Stimulated activated CD4-positive, alpha-beta T cell treated with anti-CD3 and anti-CD28 coated beads, Interleukin-2, amount 100 ng/mL, for 4 hours (primary cell): ENCODE measurements around the gene TXLNB.

Source experiments
- DNase-seq: peaks from one replicate; pipeline ENCODE4 v3.0.0-alpha.2; 2020; ENCODE audit warnings: low read depth

Gene TXLNB

DNA sequence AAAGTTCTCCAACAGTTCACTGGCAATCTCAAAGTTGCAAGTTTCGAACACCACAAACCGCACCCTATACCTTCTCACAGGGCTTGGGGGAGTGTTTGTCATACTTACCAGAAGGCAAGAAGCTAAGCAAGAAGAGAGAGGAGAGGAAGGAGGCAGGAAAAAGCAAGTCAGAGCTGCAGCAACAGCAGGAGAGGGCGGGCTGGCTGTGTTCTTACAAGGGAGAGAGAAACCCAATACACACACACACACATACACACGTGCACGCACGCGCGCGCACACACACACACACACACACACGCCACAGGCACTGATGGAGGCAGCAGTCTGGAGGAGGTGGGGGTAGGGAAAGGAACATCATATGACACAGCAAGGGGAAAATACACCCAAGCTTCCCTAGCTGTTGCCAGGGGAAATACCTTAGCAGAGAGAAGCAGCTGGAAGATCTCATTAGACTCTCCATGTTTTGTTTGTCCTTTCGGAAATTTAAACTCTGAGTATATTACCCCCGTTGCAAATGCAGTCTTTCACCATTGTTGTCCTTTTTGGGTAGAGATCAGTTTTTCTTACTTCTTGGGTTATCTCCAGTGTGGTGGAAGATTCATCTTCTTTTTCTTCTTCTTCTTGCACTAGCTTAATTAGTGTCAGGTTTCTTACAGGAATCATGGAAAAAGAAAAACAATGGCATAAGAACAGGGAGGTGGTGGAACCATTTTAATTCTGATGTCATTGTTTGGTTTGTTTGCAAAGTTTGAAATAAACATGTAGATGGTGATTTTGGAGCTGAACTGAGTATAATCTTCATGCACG, at the start of gene TXLNB:
Gene TXLNB, minus strand, starts transcription at position 186 of the 807 bp plus-strand sequence. CDS start 3,099 bp downstream, outside the sequence.
- DNase-seq: peak; percentile 85

DNA sequence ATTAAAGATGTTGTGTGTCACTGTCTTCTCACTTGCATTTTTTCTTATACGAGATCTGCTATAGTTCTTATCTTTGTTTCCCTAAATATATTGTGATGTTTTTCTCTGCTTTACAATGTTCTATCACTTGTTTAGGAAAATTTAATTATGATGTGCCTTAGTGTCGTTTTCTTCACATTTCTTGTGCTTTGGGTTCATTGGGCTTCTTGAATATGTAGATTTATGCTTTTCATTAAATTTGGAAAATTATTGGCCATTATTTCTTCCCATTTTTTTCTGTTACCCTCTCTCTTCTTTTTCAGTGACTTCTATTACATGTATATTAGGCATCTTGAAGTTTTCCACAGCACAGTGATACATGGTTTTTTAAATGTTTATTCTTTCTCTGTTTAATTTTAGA, 49.3 kb upstream of the TXLNB start:
- DNase-seq: no peak

DNA sequence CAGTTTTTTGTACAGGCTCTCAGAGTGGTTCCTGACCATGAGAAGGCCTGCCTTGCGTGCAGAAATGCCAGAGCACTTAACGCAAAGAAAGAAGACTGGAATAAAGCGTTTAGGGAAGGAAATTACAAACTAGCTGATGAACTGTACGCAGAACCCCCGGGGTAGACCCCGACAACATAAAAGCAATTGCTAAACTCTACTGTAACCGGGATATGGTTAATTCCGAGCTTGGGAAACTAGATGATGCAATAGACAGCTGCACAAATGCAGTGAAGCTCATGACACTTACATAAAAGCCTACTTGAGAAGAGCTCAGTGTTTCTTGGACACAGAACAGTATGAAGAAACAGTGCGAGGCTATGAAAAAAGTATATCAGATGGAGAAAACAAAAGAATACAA, 47.0 kb upstream of the TXLNB start:
- no peak for DNase-seq

DNA sequence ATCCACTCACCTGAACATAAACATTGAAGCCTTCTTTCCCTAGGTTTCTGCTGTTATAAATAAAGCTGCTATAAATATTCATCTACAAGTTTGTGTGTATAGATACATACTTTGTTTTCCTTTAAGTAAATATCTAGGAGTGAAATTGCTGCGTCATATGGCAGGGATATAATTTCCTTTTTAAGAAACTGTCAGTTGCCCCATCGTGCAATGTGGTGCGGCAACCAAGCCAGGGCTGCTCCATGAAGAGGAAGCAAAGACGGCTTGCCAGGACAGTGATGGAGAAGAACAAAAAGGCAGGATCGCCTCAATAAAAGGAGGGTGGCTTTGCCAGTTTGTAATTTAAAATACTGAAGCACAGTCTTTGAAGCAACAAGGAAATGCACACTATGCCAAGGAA, 46.0 kb upstream of the TXLNB start:
- DNase-seq: no peak

DNA sequence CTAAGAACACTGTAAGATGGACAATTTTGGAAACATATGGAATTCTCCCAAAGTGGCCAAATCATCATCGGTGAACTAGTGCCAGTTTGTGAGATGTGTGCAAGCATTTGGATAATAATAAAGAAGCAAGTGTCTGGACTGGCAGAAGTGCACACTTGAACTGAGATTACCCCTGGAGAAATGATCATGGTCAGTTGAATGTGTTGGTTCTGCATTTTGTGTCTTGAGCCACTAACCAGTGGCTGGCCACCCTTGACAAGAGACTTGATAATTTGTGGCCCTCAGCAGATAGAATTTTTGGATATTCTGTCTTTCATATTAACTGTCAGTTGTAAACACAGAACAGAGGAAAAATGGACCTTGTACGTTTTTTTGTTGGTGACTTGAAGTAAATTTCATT, 45.2 kb upstream of the TXLNB start:
- DNase-seq: no peak

DNA sequence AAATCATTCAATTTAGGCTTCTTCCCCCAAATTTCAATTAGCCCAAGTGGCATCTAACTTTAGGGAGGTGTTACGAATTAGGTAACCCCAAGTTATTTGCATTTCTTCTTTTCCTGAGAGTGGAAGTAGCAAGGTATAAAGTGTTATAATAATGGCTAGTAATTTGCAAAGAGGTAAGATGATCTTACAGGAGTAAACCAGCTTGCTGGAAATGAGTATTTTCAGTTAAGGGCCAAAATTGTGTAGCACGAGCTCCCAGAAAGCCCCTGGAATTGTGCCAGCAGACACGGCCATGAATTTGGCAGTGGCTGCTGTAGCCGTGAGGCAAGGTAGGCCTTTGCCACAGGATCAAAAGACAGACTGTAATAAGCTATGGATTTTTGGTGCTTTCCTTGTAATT, 44.7 kb upstream of the TXLNB start:
- no peak for DNase-seq

DNA sequence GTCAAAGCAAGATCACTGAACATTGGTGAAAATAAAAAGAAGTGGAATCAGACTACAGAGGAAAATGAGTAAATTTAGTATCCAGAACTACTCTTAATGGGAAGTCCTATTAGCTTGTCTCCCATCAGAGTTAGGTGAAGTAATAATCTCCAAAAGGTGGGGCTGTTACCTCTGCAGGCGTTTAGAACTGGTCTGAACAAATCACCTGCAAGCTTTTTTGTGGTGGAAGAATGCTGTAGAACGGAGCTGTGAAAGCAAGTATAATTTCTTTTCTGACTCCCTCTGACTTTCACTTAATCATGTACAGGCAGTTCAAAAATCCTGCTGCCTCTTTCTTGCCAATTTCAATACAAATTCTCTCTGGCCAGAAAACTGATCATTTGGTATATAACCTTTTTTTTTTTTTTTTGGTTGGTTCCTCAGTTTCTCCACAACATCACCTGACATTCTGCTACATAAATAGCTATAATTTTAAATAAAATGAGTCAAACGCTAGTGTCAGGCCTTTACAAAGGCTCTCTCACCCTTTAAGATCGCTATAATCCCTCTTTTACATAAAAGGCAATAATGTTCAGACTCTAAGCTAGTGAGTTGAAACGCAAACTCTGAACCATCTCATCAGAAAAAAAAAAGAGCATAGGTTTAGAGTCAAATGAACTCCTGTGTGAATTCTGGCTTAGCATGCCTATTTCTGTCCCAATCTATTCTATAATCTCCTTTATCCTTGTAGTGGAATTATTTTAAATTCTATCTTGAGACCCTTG, 43.8 kb upstream of the TXLNB start:
- DNase-seq: no peak

DNA sequence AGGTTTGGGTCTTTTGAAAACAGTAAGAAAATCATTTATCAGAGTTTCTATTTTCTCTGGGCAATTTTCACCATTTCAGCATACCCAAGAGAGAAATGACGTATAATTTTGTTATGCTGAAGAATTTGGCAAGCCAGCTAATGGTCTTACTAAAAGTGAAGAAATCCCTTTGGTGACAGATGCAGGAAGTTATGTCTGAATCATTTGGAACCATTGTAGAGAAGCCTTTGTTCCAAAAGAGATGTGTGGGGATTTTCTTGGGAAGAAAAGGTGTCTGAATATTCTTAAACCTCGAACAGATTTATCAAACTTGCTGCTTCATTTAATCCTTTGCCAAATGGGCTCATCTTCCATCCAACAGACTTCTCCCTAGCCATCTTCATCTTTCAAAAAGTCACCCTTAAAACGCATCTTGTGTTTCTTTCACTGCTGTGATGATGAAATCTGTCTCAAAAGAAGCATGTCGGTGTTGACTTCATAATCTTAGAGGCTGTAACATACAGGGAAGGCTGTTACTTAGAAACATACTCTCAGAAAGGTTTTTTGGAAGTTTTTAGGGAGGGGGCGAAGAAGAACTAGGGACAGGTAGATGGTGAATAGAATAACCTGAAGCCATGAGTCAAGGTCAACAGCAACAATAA, 43.1 kb upstream of the TXLNB start:
- no peak for DNase-seq

DNA sequence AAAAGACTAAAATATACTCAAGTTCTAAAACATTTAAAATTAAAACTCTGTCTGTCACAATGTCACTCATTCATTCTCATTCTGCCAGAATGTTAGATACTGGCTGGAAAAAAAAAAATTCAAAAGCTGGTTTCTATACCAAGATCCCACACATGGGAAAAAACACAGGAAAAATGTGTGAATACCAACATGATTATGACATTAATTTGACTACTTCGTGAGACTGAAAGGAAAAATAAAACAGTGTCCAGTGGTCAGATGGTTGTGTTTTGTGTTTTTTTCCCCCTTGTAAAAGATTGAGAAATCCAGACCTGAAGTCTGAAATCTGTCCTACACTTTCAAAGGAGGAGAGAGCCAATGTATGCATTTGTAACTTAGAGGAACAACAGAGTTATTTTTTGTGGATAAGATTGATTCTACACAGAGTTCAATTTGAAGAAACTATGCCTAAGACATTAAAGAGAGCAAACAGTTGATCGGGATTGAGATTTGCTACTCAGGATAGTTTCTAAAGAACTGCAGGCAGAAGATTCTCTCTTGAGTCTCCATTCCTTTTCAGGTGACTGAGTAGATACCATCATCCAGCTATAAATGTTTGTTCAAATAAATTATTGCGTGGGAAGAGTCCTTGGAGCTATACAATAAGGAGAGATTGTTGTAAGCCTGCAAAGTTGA, 39.2 kb upstream of the TXLNB start:
- no peak for DNase-seq

DNA sequence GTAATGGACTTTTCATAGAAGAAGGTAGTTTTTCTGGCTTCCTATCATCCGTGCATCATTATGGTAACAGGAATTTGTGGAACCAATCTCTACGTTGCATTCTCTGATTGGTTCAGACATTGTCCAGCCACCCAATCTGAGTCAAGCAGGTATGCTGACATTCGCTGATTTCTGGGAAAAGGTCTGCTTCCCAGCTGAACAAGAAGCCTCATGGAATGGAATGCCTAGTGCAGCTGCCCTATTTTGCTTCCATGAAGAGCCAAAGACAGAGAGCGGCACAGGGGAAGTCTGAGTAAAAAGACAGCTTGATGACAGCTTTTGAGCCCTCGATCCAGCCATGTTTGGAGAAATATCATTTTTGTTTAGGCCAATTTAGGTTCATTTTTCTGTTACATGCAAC, 38.5 kb upstream of the TXLNB start:
- no peak for DNase-seq

DNA sequence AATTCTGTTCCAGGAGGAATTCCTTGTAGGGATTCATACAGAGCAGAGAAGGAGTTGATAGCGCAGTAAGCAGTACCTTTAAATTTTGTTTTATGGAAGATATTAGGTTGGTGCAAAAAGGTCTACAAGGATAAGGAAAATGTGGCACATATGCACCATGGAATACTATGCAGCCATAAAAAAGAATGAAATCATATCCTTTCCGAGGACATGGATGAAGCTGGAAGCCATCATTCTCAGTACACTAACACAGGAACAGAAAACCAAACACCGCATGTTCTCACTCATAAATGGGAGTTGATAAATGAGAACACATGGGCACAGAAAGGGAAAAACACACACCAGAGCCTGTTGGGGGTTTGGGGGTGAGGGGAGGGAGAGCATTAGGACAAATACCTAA, 37.4 kb upstream of the TXLNB start:
- DNase-seq: no peak

DNA sequence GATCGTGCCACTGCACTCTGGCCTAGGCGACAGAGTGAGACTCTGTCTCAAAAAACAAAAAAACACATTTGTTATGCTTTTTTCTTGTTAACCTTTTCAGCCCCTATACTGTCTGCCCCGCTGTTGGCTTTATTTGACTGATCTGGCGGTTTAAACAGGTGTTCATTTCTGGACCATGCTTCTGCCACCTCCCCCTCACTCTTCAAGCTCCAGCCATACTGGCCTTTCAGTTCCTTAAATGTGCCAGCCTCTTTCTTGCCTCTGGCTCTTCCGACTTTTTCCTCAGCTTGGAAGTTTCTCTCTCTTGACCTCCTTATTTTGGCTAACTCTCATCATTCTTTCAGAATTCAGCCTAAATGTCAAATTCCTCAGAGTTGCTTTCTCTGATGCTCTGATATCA, 35.2 kb upstream of the TXLNB start:
- no peak for DNase-seq

DNA sequence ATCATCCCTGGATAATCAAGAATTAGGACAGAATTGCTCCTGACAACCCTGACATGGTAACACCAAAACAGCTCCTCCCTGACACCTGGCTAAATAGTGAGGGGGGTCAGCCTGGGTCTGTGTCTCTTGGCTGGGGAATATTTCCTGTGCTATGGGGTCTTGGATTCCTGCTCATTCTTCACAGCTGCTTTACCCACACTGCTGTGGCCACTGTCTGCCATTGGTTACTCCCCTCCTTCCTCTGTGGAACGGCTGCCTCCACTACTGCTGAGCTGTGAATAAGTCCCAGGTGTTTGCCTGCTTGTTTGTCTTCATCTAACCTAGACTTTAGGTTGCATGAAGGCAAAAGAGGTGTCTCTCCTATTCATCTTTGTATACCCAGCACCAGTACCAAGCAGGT, 33.9 kb upstream of the TXLNB start:
- no peak for DNase-seq

DNA sequence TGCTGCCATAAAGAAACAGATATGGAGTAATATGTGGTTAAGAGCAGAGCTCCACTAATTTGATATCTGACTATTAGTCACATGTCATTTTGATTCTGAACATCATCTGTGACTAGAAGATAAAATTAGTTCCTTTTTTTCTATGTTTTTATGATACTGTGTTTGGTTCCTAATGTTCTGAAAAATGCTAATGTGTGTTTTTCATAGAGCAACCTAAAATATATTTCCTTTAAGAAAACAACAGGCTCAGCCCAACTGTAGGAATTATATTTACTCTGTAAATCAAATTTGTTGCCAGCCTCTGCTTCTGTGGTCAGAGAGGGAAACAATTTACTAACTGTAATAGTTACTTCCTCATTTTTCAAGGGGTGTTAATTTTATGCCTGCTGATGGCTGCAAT, 33.3 kb upstream of the TXLNB start:
- DNase-seq: no peak

DNA sequence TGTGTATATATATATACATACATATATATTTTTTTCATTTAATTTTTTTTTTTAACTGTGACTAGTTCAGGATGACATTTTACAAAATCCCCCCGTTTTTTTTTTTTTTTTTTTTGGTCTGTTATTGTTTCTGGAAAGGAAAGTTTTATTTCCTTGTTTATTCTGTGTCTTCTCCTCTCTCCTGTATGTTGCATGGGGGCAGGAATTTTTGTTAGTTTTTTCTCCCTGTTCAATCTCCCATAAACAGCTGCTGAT, 32.4 kb upstream of the TXLNB start:
- DNase-seq: no peak

DNA sequence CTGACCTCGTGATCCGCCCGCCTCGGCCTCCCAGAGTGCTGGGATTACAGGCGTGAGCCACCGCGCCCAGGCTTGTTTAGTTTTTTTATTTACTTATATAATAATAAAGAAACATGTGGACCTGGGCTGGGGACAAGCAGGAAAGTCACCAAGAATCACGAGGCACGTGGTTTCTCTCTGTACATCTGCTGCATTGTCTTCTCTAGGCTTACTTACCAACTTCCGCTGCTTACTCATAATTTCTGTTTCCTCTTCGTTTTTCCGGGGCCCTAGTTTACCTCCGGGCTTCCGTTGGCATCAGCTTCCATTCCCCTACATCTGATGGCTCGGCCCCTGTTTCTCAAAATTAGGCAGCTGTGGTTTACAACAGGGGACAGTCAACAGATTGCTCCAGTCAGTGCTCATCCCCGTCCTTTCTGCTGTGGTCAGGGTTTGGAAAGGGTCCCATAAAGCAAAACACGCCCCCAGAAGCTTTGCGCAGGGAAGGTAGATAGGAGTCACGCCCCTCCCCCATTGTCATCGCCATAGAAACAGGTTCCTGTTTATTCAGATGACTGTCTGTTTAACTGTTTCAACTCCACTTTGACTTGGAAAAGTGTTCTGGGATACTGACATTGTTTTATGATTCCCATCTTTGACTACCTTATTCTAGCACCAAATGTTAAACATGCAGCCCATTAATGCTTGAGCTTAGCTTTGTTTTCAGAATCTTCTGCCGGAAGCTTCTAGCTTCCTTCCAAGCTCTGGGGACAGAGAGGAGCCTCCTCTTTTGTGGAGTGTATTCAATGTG, 31.9 kb upstream of the TXLNB start:
- peak; percentile 65 for DNase-seq

DNA sequence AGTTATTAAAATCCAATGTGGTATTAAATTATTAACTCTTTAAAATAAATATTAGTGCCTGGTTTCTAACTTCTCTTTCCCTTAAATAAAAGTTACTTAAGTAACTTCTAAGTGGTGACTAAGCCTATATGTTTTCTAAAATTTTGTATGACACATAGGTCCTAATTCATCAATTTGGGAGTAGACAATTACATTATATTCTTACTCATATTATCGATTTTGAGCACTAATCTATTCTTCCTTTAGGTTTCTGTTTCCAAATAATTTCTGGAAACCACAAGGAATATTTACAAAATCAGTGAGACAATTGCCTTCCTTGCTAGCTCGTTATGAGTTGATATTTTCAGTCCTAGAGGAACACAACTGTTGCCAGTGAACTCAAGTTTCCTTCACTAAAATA, 28.3 kb upstream of the TXLNB start:
- DNase-seq: no peak

DNA sequence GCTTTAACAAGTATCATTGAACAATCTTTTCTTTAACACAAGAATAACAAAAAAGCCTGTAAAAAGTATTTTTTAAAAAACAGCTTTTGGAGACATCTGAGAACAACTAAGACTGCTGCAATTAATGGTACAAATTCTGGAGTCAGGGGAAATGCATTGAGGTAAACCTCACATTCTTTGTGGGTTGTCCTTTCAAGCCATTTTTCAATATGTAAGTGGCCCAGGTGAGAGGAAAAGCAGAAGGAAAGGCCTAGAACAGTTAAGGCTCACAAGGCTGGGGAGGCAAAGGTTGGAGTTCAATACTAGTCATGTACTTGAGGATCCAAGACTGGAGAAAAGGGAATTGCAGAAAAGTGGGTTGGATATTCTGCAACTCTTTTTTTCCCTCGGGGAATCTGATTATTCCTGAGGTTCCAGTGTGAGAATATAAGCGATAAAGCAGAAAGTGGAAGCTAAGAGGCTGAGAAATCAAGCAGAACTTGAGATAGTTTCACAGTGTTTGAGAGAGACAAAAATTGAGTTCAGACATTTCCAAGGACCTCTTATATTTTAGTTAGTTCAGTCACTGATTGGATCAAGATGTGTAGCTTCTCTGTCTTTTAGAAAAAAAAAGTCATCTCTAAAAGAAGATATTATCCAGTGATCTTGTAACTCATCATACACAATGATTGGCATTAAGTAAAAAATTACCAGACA, 25.0 kb upstream of the TXLNB start:
- DNase-seq: no peak

DNA sequence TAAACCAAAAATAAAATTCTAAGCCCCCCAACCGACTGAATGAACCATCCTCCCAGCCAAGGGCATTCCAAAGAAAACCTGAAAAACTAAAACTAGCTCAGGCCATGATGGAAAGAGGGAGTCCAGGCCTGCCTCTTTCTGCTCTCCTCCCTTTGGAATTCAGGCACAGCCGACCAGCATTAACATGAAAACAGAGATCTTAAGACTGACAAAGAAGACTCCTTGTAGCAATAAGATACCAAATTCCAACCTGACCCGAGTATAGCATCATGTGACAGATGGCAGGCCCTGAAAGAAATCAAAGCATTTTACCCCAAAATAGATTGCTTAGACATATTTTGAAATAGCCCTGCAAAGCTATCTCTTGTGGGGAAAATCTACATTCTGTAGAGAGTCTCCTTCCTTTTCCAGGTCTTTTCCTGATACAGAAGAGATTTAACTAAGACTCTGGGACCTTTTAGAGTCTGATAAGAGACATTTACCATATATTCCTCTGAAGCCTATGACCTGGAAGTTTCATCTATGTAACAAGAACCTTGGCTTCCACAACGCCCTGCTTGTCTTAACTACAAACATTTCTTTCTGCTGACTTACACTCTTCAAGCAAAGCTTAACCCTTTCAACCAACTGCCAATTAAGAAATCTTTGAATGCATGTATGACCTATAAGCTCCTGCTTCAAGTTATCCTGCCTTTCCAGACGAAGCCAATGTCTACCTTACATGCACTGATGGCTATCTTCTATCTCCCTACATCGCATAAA, 22.2 kb upstream of the TXLNB start:
- DNase-seq: no peak

DNA sequence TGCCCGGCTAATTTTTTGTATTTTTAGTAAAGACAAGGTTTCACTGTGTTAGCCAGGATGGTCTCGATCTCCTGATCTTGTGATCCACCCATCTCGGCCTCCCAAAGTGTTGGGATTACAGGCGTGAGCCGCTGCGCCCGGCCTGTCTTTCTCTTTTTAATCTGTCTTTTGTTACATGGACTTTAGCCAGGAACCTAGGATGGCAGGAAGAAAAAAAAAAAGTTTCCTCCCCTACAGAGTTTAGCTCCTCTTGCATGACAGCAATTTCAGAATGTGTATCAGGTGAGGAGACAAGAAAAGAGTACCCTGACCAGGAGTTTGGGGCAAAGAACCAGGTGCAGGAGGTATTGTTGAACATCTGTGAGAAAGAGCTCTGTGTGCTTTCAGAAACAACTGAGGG, 21.4 kb upstream of the TXLNB start:
- no peak for DNase-seq

DNA sequence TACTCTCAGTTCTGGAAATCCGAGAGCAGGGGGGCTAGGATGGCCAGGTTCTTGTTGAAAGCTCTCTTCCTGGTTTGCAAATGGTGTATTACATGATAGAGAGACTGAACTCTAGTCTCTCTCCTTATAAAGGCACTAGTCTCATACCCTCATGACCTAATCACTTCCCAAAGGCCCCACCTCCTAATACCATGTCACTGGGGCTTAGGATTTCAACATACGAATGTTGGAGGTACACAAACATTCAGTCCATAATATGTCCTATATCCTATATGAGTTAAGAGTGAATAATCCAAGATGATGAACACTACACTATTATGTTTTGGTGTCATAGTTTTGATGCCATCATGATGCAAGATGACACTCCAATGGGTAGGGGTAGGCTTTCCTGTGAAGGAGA, 20.0 kb upstream of the TXLNB start:
- no peak for DNase-seq
